ENCODE data around the gene TMEM198.

TMEM198 gene

GRCh38 chr2:219543596-219544358, at the start of gene TMEM198, which contains the start of gene CHPF:
TSS of gene TMEM198 (plus strand) at chr2:219544028. CDS start at chr2:219544728, 700 bp downstream.
TSS of gene CHPF (minus strand) at chr2:219543809. CDS start at chr2:219543538, 271 bp downstream.
- DNase-seq (ENCODE audit: low spot score) = peak; percentile 100
- TF ChIP-seq CTCF (IDR thresholded peaks at IDR 0.05; ENCODE audit: extremely low read depth, missing control alignments) = no peak

- no peak for TF ChIP-seq CTCF (IDR thresholded peaks at IDR 0.05; ENCODE audit: extremely low read depth, missing control alignments)
- no peak for DNase-seq (ENCODE audit: low spot score)
Observed at GRCh38 chr2:219494952-219495530, 48.8 kb upstream of the TMEM198 start.

- peak; percentile 87 for DNase-seq (ENCODE audit: low spot score)
- TF ChIP-seq CTCF (IDR thresholded peaks at IDR 0.05; ENCODE audit: extremely low read depth, missing control alignments) = peak; percentile 32
Observed at GRCh38 chr2:219495531-219496122, 48.2 kb upstream of the TMEM198 start.

GRCh38 chr2:219496247-219496824, 47.5 kb upstream of the TMEM198 start:
- DNase-seq (ENCODE audit: low spot score) = no peak
- no peak for TF ChIP-seq CTCF (IDR thresholded peaks at IDR 0.05; ENCODE audit: extremely low read depth, missing control alignments)

- no peak for DNase-seq (ENCODE audit: low spot score)
- TF ChIP-seq CTCF (IDR thresholded peaks at IDR 0.05; ENCODE audit: extremely low read depth, missing control alignments) = no peak
Observed at GRCh38 chr2:219496825-219497494, 46.9 kb upstream of the TMEM198 start.

- peak; percentile 85 for DNase-seq (ENCODE audit: low spot score)
- TF ChIP-seq CTCF (IDR thresholded peaks at IDR 0.05; ENCODE audit: extremely low read depth, missing control alignments) = no peak
Observed at GRCh38 chr2:219497495-219498279, 46.1 kb upstream of the TMEM198 start.

All from GM20000 (cell line).